Measurements from ENCODE around the gene MTUS2.
"Not testable (repeated sequence)": the region's sequence is repeated elsewhere in the genome, so short reads cannot be mapped to it uniquely, and the experiment has no call there.

MTUS2 gene

GRCh38 chr13:29174093-29174492 lies 354.0 kb downstream of the MTUS2 start:
- DNase-seq = no peak

DNA sequence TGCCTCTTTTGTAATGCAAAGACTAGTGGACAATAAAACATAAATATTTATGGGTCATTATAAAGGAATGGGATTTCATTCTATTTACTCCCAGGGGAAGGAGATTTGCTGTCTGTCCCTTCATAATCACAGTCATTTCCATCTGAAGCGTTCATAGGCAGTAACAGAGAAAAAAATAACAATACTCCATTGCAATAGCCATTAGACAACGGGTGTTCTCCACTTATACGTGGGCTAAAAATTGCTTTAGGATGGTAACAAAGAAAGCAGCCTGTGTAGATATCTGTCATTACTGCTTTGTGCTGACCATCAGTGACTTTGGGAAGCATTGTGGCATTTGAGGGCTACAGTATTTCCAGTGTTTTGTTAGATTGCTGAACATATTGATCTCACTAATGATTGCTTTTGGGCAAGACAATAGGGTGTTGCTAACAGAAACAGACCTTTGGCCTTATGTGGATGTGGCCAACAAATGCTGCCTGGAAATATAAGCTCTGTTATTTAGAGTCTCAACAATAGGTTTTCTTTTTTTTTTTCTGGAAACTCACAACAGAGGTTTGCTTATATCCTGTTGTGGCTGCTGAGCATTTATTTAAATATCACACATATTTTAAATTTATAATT lies 355.2 kb downstream of the MTUS2 start:
- no peak for DNase-seq

- DNase-seq = no peak
Observed at GRCh38 chr13:29180055-29180454, 359.9 kb downstream of the MTUS2 start.

DNA sequence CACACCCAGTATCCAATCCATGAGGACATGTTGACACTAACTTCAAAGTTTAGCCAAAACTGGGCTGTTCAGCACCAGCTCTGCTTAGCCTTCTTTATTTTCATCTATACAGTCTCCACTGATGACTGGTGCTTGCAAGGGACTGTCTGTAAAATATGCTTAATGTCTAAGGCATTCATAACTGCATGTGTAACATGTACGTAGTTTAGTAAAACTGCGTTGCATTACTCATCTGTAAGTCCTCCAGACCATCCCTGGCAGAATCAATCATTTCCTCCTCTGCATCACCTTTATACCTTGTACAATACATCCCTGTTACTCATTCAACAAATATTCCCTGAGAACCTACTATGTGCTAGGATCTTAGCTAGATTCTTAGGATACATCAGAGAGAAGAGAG lies 362.1 kb downstream of the MTUS2 start:
- no peak for DNase-seq

- no peak for DNase-seq
Observed at GRCh38 chr13:29185926-29186325, 365.8 kb downstream of the MTUS2 start.

DNA sequence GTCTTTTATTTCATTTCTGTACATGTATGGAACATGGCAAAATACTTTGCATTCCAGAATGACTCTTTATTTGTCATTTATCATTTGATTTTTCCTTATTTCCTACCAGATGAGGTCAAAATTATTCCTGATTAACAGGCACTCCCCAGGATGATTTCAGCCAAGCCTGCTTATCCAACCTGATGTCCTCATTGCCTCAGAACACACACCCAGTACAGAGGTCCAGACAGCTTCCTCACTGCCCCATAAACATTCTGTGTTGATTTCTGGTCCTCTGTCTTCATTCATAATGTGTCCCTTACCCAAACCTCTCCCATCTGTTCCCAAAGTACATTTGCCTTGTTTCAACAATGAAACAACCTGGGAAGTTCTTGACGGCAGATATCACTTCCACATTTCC lies 367.4 kb downstream of the MTUS2 start:
- no peak for DNase-seq

DNA sequence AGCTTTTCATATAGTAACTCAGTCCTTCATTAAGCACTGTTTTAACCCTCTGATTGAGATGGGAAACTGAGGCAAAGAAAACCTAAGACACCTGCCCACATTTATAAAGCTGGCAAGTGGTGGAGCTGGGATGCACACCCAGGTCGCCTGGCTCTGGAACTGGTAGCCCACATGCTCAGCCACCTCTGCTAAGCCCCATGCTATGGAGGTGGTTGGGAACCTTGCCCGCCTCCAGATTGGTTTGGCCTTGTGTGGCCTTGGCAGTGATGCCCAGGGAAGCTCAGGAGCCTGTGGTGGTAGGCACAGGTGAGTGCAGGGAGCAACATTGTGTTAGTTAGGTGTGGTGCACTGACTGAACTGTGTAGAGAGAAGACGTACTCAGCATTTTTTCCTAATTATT lies 370.2 kb downstream of the MTUS2 start:
- no peak for DNase-seq

- DNase-seq = no peak
Observed at GRCh38 chr13:29193083-29193482, 372.9 kb downstream of the MTUS2 start.

- DNase-seq = no peak
Observed at GRCh38 chr13:29195456-29195855, 375.3 kb downstream of the MTUS2 start.

DNA sequence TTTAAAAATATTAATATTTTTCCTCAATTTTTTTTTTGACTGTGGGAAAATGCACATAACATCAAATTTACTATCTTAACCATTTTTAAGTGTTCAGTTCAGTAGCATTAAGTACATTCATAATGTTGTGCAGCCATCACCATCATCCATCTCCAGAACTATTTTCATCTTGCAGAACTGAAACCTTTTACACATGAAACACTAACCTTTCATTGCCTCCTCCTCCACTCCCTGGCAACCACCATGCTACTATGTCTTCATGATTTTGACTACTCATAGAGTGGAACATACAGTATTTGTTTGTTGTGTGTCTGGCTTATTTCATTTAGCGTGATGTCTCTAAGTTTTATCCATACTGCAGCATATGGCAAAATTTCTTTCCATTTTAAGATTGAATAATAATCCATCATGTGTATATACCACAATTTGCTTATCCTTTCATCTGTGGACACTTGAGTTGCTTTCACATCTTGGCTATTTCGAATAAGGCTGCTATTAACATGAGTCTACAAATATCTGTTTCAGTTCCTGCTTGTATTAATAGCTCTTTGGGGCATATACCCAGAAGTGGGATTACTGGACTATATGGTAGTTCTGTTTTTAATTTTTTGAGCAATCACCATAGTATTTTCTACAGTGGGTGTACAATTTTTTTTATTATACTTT lies 376.4 kb downstream of the MTUS2 start:
- no peak for DNase-seq

DNA sequence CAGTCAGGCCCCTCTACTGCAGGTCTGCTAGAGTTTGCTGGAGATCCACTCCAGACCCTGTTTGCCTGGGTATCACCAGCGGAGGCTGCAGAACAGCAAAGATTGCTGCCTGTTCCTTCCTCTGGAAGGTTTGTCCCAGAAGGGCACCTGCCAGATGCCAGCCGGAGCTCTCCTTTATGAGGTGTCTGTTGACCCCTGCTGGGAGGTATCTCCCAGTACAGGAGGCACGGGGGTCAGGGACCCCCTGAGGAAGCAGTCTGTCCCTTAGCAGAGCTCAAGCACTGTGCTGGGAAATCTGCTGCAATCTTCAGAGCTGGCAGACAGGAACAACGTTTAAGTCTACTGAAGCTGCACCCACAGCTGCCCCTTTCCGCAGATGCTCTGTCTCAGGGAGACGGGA lies 382.6 kb downstream of the MTUS2 start:
- DNase-seq = not testable (repeated sequence)

GRCh38 chr13:29204651-29205050 lies 384.5 kb downstream of the MTUS2 start:
- DNase-seq = no peak

DNA sequence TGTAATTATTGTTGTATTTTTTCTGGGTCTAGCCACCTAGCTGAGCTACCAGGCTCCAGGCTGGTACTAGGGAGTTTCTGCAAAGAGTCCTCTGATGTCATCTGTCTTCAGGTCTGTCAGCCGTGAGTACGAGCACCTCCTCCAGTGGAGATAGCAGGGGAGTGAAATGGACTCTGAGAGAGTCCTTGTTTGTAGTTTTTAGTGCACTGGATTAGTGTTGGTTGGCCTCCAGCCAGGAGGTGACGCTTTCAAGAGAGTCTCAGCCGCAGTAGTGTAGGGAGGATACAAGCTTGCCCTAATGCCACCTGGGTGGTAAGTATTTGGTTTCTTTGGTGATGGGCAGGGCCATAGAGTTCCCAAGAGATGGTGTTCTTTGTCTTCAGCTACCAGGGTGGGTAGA lies 390.5 kb downstream of the MTUS2 start:
- DNase-seq = no peak

- not testable (repeated sequence) for DNase-seq
Observed at GRCh38 chr13:29211162-29211561, 391.0 kb downstream of the MTUS2 start.

GRCh38 chr13:29222458-29222857 lies 402.3 kb downstream of the MTUS2 start:
- no peak for DNase-seq

DNA sequence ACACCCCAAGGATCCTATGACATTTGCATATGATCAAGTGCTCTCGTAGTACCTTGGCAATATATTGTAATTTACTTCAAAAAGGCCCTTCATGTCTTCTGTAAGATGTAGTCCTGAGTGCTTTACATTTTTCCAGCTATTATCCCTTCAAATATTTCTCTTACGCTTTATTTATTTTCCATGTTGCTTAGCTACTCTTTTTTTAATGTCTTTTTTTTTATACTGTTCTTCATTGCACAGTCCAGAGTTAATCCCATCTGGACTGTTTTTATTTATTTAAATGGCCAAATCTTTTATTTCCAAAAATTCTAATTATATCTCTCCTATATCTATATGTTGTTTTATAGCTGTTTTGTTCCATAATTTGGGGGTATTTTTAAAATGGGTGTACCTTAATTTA lies 404.1 kb downstream of the MTUS2 start:
- DNase-seq = no peak

- no peak for DNase-seq
Observed at GRCh38 chr13:29227576-29227975, 407.4 kb downstream of the MTUS2 start.

GRCh38 chr13:29230299-29230845 lies 410.2 kb downstream of the MTUS2 start:
- no peak for DNase-seq

DNA sequence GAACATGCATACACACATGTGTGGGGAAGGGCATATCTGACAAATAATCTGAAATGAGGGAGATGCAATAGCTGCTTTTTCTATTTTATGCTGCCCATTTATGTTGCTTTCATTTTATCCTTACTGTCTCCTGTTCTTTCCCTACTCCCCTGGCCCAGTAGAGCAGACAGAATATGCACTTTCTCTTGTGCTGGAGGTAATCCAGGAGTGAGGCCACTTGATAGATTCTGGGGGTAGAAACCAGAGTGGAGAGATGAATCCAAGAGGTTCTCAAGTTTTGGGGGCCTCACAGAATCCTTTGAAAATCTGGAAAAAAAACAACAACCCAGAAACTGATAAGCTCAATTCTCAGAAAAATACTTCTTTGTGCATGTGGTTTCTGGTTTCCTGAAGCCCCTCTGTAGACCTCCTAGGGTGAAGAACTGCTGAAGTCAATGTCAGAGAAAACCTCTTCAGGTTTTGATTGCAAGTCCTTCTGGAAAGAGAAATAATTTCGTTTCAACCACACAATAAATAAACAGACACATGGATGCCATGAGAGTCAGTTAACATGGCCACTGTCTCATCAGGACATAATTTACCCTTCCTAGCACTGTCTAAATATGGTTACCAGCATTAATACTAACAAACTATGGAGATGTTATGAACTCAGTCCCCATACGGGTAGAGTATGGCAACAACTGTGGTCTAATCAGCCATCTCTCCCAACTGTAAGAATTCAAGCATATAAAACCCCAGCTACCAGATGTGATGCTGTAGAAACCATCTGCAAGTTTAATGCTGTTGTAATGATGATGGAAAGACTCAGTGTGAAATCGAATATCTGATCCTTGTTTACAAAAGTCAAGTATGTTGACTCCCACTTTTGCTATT lies 419.8 kb downstream of the MTUS2 start:
- DNase-seq = no peak

DNA sequence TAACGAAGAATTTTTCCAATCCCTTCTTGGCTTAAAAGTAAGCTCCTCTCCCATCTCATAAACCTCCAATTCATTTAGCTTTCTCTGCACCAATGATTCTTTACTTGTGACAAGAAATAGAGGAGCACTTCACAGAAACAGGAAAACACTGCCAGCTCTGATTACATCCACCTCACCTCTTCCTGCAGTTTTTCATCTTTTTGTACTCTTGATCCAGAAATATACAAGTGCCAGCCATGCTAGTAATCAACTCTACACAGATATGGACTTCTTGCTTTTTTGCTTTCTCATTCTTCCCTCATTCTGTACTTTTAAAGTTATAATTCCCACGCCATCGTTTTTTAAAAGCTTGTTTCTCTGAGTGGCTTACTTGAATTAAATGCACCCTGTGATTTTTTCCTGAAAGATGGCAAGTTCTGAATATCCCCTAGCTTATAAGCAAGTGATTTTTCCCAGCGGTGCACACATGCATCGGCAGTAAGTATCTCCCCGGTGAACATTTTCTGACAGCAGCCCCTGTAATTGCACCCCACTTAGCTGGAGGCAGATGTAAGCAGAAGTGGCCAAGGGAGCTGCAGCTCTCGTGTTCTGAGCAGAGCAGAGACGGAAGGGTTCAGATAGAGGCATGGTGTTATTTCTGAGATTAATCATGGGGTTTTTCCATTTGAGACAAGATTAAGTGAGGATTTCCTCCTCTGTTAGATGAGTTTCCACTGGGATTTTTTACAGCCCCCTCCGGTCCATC lies 434.7 kb downstream of the MTUS2 start:
- DNase-seq = no peak

- no peak for DNase-seq
Observed at GRCh38 chr13:29255567-29255966, 435.4 kb downstream of the MTUS2 start.

DNA sequence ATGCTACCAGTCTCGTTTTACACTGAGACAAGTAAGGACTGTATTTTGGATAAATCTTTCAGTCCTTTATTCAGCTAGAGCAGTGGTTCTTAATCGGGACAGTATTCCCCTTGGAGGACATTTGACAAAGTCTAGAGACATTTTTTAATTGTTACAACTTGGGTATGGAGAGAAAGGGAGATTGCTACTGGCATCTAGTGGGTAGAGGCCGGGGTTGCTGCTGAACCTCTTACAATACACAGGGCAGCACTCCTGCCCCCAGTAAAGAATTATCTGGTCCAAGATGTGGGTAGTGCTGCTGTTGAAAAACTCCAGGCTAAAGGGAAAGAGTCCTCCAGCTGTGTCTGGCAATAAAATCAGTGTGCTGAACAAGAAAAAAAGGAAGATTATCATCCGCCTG lies 440.5 kb downstream of the MTUS2 start:
- DNase-seq = no peak

- DNase-seq = no peak
Observed at GRCh38 chr13:29266261-29266660, 446.1 kb downstream of the MTUS2 start.

All from NCI-H1092 treated with DMSO at 0.1 percent for 48 hours (cell line).